GM19025 (cell line): ENCODE measurements around the gene DCAF5.

ENCODE experiments used
- ATAC-seq: cut with Tn5 transposase; IDR thresholded peaks from one replicate; pipeline ENCODE4 v1.9.1; 2021; ENCODE audit warnings: mild to moderate bottlenecking, low read depth, moderate library complexity; ENCODE audit not compliant: unreplicated experiment

The DCAF5 gene

DNA sequence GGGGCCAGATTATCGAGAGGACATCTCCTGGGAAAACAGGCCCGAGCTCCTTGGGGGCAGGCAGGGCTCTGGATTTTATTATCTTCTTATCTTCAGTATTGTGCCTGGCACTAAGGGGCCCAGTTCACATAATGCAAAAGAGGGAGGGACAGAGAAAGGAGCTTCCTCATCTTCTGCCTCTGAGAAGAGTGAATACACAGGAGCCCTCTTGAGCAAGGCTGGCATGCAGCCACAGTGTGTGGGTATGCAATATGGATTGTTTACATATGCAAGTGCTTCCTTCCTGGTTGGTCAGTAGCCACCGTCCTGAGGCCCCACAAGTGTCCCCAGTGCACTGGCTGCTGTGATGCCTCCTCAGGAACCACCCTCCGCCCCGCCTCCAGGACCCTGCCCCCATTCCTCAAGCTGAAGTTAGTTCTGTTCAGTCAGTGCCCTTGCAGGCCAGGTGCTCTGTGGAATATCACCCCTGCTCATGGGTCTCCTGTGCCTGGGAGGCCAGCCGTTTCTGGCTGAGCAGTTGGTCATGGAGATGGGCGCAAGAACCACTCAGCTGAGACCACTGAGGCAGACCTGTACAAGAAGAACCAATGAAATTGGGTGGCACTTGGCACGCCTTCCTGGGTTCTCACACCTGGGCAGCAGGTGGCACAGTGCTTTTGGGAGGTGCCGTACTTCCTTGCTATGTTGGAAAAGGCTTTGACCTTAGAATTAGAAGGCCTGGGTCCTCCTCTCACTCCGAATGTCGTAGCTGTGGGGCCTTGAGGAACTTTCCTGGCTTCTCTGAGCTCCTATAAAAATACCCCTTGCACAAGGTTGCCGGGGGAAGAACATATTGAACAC, 138.8 kb downstream of the DCAF5 start:
- no peak for ATAC-seq

DNA sequence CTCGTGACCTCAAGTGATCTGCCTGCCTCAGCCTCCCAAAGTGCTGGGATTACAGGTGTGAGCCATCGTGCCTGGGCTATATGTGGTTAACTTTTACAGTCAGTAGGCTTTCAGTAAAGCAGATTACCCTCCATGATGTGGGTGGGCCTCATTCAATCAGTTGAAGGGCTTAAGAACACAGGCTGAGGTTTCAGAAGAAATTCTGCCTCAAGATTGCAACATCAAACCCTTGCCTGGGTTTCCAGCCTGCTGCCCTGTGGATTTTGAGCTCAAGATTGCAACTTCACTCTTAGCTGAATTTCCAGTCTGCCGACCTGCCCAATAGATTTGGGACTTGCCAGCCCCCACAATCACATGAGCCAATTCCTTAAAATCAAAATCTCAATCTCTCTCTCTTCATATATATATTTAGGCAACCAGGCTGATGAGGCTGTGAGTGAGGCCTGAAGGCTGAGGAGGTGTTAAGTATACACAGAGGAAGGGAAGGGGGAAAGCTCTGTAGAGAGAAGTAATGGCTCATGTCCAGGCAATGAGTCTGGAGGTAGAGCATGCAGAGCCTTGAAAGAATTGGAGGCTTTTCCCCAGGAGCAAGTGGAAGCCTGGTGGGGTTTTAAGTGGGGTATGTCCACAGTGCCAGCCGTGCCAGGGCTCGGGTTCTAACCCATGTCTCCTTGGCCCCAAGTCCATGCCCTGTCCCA, 140.5 kb downstream of the DCAF5 start:
- no peak for ATAC-seq

DNA sequence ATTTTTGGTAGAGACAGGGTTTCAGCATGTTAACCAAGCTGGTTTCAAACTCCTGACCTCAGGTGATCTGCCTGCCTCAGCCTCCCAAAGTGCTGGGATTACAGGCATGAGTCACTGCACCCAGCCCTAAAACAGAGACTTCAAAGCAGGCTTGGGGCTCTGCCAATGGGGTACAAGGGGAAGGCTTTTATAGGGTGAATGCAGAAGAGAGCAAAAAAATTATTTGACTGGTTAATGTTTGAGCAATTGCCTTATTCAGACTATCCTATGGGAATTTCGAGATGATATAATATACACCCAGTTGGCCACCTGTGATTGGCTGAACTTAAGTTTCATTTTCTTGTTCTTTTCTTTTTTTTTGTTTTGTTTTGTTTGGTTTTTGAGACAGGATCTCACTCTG, 142.3 kb downstream of the DCAF5 start:
- ATAC-seq = no peak

DNA sequence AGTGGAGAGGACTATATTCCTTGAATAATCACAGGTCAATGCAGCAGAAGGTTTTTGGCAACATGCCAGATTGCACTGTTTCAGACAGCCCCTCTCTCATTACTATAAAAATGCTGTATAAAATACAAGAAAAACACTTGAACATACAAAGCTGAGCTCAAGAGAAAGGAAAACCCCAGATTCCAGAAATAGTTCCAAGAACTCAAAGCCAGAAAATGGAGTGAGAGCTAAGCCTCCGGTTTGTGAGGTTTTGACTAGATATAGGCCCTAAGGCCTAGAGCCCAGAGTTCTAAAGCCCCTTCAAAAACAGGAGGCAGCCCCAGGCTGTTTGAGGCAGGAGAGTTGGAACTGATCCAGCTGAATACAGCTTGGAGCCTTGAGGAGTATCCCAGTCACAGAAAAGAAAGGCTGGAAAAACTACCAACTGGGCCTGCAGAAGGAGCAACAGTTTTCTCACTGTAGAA, 144.5 kb downstream of the DCAF5 start:
- ATAC-seq = no peak

DNA sequence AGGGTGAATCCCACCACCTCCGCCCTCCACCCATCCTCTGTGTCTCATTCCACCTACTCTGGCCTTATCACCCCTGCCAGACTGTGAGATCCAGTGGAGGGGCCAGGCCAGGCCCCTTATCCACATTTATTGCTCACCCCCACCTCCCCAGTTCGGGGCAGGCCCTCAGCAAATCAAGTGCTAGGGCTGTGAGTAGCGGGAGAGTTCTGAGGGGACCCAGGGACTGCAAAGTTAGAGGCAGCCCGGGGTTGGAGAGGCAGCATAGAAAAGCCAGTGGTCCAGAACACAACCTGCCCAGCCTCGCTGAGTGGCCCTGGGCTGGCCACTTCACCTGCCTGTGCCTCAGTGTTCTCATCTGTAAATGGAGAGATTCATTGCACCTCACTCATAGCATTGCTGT, 146.6 kb downstream of the DCAF5 start:
- no peak for ATAC-seq

DNA sequence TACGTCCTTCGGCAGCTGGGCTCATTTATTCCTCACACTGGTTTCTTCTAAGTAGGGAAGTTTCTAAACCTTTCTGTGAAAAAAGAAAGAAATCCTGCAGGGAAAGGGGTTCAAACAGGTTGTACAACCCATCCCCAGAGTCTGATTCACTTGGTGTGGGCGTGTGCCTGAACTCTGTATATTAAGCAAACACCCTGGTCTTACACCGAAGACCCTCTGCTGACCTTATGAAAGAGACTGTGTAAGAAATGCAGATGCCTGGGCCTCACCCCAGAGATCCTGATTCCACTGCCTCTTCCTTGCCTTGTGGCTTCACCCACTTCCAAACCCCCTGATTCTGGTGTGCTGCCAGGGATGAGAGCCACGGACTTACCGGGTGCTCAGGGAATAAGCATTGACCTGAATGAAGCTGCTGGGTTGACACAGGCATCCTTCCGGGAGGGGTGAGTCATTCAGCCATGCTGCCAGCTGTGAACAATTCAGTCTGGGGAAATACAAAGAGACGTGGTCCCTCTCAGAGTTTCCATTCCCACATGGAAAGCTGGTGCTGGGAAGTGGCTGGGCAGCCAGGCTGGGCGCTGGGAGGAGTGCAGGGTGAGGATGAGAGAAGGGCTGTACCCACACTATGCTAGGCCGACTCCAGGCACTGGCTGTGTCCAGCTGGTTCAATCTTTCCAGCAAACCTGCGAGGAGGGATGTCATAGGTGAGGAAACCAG, 147.3 kb downstream of the DCAF5 start:
- no peak for ATAC-seq

DNA sequence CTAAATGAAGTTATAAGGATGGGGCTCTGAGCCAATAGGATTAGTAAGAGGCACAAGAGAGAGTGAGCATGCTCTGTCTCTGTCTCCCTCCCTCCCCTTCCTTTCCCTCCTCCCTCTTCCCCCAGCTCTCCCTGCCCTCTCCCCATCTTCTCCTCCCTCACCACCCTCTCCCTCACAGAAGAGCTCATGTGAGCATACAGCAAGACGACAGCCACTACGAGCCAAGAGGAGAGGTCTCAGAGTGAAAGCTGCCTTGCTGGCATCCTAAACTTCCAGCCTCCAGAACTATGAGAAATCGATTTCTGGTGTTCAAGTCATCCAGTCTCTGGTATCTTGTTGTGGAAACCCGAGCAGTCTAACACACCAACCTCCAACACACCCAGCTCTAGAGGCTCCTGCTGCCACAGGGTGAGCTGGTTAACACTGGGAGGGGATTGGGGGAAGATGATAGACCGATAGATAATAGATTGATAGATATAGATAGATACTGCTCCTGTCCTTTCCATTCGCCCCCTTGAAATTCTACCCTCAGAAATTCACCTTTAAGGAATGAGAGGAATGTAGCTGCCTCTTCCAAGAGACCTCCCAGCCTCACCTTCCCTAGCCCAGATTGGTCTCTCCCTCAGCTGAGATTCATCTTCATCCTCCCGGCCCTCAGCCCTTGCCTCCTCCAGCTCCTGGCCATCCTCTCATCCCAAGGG, 148.0 kb downstream of the DCAF5 start:
- ATAC-seq = no peak

DNA sequence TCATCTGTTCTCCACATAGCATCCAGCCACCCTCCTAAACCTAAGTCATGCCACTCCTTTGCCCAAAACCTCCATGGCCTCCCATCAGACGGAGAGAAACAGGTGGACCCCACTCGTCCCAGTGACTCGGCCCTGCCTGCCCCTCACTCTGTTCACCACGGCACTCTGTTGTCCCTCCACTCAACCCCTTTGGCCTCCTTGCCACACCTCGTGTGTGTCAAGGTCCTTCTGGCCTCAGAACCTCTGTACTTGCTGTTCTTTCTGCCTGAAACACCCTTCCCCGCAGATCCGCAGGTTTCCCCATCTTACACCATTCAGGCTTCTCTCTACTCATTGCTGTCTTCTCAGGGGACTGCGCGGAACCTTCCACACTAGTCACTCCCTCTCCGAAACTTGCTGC, 149.3 kb downstream of the DCAF5 start:
- no peak for ATAC-seq

DNA sequence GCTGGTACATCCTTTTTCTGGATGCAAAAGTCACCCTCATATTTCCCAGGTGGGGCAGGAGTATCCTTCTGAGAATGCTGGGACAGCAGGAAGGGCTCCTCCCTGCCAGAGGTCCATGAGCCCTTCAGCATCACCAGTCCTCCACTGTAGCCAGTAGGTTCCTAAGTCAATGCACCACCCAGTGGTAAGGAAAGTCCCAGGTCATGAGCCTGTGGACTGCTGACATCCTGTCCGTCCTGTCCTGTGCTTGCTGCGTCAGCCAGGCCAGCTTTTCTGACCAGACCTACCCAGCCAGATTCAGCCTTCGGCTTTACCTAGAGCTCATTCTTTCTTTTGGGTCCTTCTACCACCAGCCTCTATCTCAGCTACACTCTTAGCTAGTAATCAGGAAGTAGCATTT, 150.8 kb downstream of the DCAF5 start:
- ATAC-seq = no peak

DNA sequence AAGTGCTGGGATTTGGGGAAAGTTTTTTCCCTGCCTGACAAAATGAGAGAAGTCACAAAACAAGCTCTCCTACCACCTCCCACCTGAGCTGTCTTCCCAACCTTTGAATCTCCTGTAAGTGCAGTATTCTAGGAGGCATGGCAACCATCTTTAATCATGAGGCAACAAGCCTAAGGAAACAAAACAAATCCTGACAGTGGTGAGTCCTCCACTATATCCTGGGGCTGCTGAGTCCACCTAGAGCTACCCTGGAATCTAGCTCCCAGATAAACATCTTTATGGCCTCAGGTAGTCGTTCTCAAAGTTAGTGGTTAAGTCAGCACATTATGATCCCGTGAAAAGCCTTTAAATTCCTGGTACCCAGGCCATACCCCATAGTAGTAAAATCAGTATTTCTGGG, 151.5 kb downstream of the DCAF5 start:
- no peak for ATAC-seq
